B cell (primary cell): Measurements from ENCODE around the gene GTF2I. TPM values are rescaled to one million over a fixed set of nuclear protein-coding genes. Genes with fewer than 3 reads are reported as not detected.

Experiments
- ATAC-seq: fragments of 200-7000 bp; cut with Tn5 transposase; one replicate; pipeline ENCODE4 v1.10.0; 2021; ENCODE audit warnings: low read depth, mild to moderate bottlenecking, moderate number of reproducible peaks, moderate library complexity
- CTCF ChIA-PET: fragments of 350-600 bp; sonication (Branson Sonifier 250); formaldehyde crosslinking; loops from one replicate; lab custom pipeline; 2021; ENCODE audit warnings: antibody characterized with exemption, inconsistent platforms; lab: Charles Lee
- POLR2A ChIA-PET: fragments of 350-600 bp; sonication (Branson Sonifier 250); formaldehyde crosslinking; loops from one replicate; lab custom pipeline; 2021; ENCODE audit warnings: antibody characterized with exemption; lab: Charles Lee
- DNase-seq: peaks from one replicate; pipeline ENCODE4 v3.0.0; 2013
- H2AFZ ChIP-seq: 2 replicates; pipeline ENCODE4 v1.6.1; 2012; ENCODE audit warnings: mild to moderate bottlenecking, low read depth, low read length; ENCODE audit not compliant: insufficient read depth, poor library complexity, severe bottlenecking
- H3K27ac ChIP-seq, 2 donors: 1 replicate in 1 of 2; 2 replicates in 1 of 2; pipeline ENCODE4 v1.5.1; 2012 to 2013; ENCODE audit warnings: low read length in 2 of 2, mild to moderate bottlenecking in 2 of 2, moderate library complexity in 1 of 2
- H3K27me3 ChIP-seq, 4 experiments: fragments of 200-600 bp in 1 of 4; sonication (generic) in 1 of 4; replicated peaks in 1 of 4; 1 replicate in 2 of 4; 2 replicates in 2 of 4; pipeline versions ENCODE4 v1.6.1 to v1.7.0; 2013 to 2016; ENCODE audit warnings: low read length in 3 of 4, mild to moderate bottlenecking in 2 of 4, mixed read lengths in 1 of 4, moderate library complexity in 1 of 4; ENCODE audit not compliant: insufficient read depth in 4 of 4, control insufficient read depth in 3 of 4; ENCODE audit errors: control extremely low read depth in 1 of 4
- H3K36me3 ChIP-seq, 2 experiments: replicated peaks in 1 of 2; 1 replicate in 1 of 2; 2 replicates in 1 of 2; pipeline versions ENCODE4 v1.6.1 to v1.7.1; 2013; ENCODE audit warnings: low read length in 1 of 2; ENCODE audit not compliant: insufficient read depth in 2 of 2, control insufficient read depth in 1 of 2; ENCODE audit errors: control extremely low read depth in 1 of 2, extremely low read depth in 1 of 2
- H3K4me1 ChIP-seq, 2 donors: fragments of 200-600 bp in 1 of 2; sonication (generic) in 1 of 2; 1 replicate in 1 of 2; 2 replicates in 1 of 2; pipeline versions ENCODE4 v1.5.1 to v1.6.1; 2013 to 2017; ENCODE audit warnings: low read length in 2 of 2; ENCODE audit not compliant: control insufficient read depth in 2 of 2, insufficient read depth in 2 of 2
- H3K4me2 ChIP-seq: replicated peaks from 2 replicates; pipeline ENCODE3; 2012; ENCODE audit warnings: mild to moderate bottlenecking, low read depth, low read length; ENCODE audit not compliant: poor library complexity, severe bottlenecking
- H3K4me3 ChIP-seq, 5 experiments: fragments of 200-600 bp in 1 of 5; sonication (generic) in 1 of 5; 1 replicate in 3 of 5; 2 replicates in 2 of 5; pipeline versions ENCODE4 v1.5.1 to v1.7.0; 2011 to 2016; ENCODE audit warnings: low read length in 4 of 5, mild to moderate bottlenecking in 4 of 5, low read depth in 2 of 5, control low read depth in 1 of 5, moderate library complexity in 1 of 5; ENCODE audit not compliant: insufficient read depth in 1 of 5; ENCODE audit errors: control extremely low read depth in 1 of 5, extremely low read depth in 1 of 5
- H3K79me2 ChIP-seq: fragments of 200-600 bp; sonication (generic); one replicate; pipeline ENCODE4 v1.6.0; 2016; ENCODE audit warnings: low read length; ENCODE audit not compliant: control insufficient read depth, insufficient read depth
- H3K9ac ChIP-seq: fragments of 200-600 bp; sonication (generic); 2 replicates; pipeline ENCODE4 v1.6.1; 2017; ENCODE audit warnings: mild to moderate bottlenecking, low read length, moderate library complexity
- H3K9me3 ChIP-seq, 3 donors: one replicate each; pipeline versions ENCODE4 v1.6.1 to v1.7.1; 2013; ENCODE audit warnings: low read length in 2 of 3; ENCODE audit not compliant: control insufficient read depth in 2 of 3, insufficient read depth in 1 of 3; ENCODE audit errors: control extremely low read depth in 1 of 3
- H4K20me1 ChIP-seq: 2 replicates; pipeline ENCODE4 v1.6.0; 2012; ENCODE audit warnings: mild to moderate bottlenecking, low read length; ENCODE audit not compliant: insufficient read depth, control insufficient read depth, poor library complexity, severe bottlenecking
- H3K27ac Mint-ChIP-seq: one replicate; pipeline ENCODE4 v1.8.0; 2021; ENCODE audit warnings: mixed read lengths
- H3K27me3 Mint-ChIP-seq: one replicate; pipeline ENCODE4 v1.8.0; 2021; ENCODE audit warnings: mixed read lengths
- H3K4me1 Mint-ChIP-seq: one replicate; pipeline ENCODE4 v1.8.0; 2021; ENCODE audit warnings: mixed read lengths
- H3K4me3 Mint-ChIP-seq: one replicate; pipeline ENCODE4 v1.8.0; 2021; ENCODE audit warnings: mixed read lengths
- H3K9me3 Mint-ChIP-seq: one replicate; pipeline ENCODE4 v1.8.0; 2022; ENCODE audit warnings: mixed read lengths; ENCODE audit not compliant: insufficient read depth
- EZH2 ChIP-seq: IDR thresholded peaks from 2 replicates; pipeline ENCODE4 v1.6.1; 2012; ENCODE audit warnings: borderline replicate concordance, low read depth, mild to moderate bottlenecking, moderate library complexity, low read length; ENCODE audit not compliant: insufficient read depth, poor library complexity, severe bottlenecking
- WGBS: methylation state at CpG from one replicate; pipeline ENCODE4 v1.1.5; 2013; ENCODE audit warnings: missing lambda C conversion rate; ENCODE audit not compliant: insufficient coverage; 5-methylcytosine and 5-hydroxymethylcytosine counted together
- intact Hi-C: fragments of 100-400 bp; cut with micrococcal nuclease; formaldehyde crosslinking; loops from one replicate; pipeline ENCODE4 v1.10.0; 2022
- polyA plus RNA-seq: library from polyadenylated mRNA; depleted of rRNA; stranded (reverse); fragments of >200 nt; gene quantifications from 2 replicates; pipeline ENCODE4 v1.2.3, GENCODE V29; 2012
- total RNA-seq, 2 donors: library from RNA; stranded (reverse); fragments of 120-200 nt in 1 of 2; gene quantifications; 1 replicate in 1 of 2; 2 replicates in 1 of 2; pipeline versions ENCODE4 v1.2.3 to v1.2.4, GENCODE V29; 2013 to 2022
- TF ChIP-seq, protein P1 (sequence below): fragments of 200-600 bp; IDR thresholded peaks from one replicate; pipeline ENCODE4 v1.8.0; 2022; ENCODE audit warnings: antibody characterized with exemption, mild to moderate bottlenecking

GTF2I gene
- total and polyA plus RNA-seq, 2 donors (not counting 1 experiment from before 2014, with no cell fraction given): 140 to 271 TPM

DNA sequence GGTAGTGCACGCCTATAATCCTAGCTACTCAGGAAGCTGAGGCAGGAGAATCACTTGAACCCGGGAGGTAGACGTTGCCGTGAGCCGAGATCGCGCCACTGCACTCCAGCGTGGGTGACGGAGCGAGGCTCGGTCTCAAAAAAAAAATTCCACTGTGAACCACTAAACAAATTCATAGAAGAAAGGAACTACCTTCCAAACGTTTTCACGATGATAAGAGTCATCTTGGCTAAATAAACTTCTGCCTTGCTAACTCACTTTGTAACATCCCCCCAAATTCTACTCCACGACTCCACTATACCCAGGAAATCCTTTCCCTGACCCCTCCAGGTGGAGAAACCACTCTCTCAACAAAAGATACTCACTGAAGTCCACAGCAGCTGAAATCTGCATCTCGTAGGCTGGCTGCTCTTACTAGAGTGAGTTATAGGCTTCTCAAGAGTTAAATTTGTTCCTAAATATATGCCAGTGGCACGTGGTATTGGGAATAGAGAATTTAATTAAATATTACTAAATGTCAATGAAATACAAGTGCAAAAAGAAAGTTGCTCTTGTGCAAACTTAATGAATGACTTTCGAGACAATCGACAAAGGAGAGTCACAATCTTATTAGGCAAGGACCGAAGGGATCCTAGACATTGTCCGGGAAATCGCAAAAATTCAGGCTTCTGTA lies 1.6 kb upstream of the GTF2I start:
- no peaks in the 10 kb centered on the region for H3K36me3 ChIP-seq
- Mint-ChIP-seq H3K9me3 (no peaks in the 10 kb centered on the region), H3K27me3 (no peaks in the 10 kb centered on the region), H3K4me1 (peaks cover 39% of the 10 kb centered on the region), H3K4me3 (peak overlapping the region; percentile 93), H3K27ac (peak overlapping the region; percentile 86)
- H3K27me3 ChIP-seq: no peaks in the 10 kb centered on the region
- H3K9ac ChIP-seq: peak overlapping the region; percentile 62
- CTCF ChIA-PET: interaction anchor here (1.1 to 1.5 kb wide), 3 partner anchors 16 to 238 kb away, joined by 3 to 5 read pairs (median 4); no protein-coding TSS in a partner anchor
- intact Hi-C loops: no loop called here
- H2AFZ ChIP-seq: peak overlapping the region; percentile 59
- peaks cover 20% of the 10 kb centered on the region for H4K20me1 ChIP-seq
- POLR2A ChIA-PET: interaction anchor here (0.6 to 1.4 kb wide), 2 partner anchors 13 to 14 kb away, joined by 4 read pairs; no protein-coding TSS in a partner anchor
- ATAC-seq (no peak), DNase-seq (peak; percentile 27)
- no peaks in the 10 kb centered on the region for H3K9me3 ChIP-seq
- peak overlapping the region; percentile 65 to 88 (median 71) for H3K4me3 ChIP-seq
- 4% methylated on average over 17 of the region's 21 CpGs for WGBS
- peaks cover 34 to 40% of the 10 kb centered on the region in 2 donors for H3K4me1 ChIP-seq
- peak overlapping the region in 1 of 2 donors; percentile 29 for H3K27ac ChIP-seq
- no peak for TF ChIP-seq EZH2
- TF ChIP-seq, protein P1, sequence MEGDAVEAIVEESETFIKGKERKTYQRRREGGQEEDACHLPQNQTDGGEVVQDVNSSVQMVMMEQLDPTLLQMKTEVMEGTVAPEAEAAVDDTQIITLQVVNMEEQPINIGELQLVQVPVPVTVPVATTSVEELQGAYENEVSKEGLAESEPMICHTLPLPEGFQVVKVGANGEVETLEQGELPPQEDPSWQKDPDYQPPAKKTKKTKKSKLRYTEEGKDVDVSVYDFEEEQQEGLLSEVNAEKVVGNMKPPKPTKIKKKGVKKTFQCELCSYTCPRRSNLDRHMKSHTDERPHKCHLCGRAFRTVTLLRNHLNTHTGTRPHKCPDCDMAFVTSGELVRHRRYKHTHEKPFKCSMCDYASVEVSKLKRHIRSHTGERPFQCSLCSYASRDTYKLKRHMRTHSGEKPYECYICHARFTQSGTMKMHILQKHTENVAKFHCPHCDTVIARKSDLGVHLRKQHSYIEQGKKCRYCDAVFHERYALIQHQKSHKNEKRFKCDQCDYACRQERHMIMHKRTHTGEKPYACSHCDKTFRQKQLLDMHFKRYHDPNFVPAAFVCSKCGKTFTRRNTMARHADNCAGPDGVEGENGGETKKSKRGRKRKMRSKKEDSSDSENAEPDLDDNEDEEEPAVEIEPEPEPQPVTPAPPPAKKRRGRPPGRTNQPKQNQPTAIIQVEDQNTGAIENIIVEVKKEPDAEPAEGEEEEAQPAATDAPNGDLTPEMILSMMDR: no peak
- peak overlapping the region; percentile 88 for H3K4me2 ChIP-seq
- H3K79me2 ChIP-seq: peaks cover 43% of the 10 kb centered on the region

DNA sequence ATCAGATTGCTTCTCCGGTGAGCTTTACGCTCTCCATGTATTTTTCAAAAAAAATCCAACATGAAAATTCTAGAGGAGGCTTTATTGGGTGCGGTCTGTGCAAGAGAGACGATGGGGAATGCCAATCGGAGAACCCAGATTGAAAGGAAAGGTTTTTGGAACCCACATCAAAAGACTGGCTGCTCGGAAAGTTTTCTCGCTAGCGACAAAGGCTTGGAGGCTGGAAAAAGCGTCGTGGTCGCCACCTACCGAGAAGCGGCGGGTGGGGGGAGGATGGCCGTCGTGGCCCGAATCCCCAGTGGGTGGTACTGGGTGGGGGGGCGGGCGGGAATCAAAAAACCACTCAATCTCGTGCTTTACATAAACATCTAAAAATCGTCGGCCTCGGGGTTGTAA lies 1.1 kb upstream of the GTF2I start:
- Histone ChIP-seq H3K27me3 (no peaks in the 10 kb centered on the region), H4K20me1 (peaks cover 25% of the 10 kb centered on the region), H3K27ac (no peak overlapping the region), H3K4me1 (peaks cover 37 to 41% of the 10 kb centered on the region in 2 donors), H3K9ac (peak overlapping the region; percentile 84), H3K79me2 (peaks cover 46% of the 10 kb centered on the region), H3K9me3 (no peaks in the 10 kb centered on the region), H3K4me3 (peak overlapping the region; percentile 71 to 90 (median 88)), H2AFZ (peak overlapping the region; percentile 81), H3K4me2 (peak overlapping the region; percentile 88), H3K36me3 (no peaks in the 10 kb centered on the region)
- intact Hi-C loops: no loop called here
- ChIA-PET CTCF (interaction anchor here (0.6 to 1.5 kb wide), 5 partner anchors 16 to 275 kb away, joined by 3 to 5 read pairs (median 3); no protein-coding TSS in a partner anchor), POLR2A (interaction anchor here (0.6 to 1.4 kb wide), 2 partner anchors 13 to 435 kb away, joined by 3 to 4 read pairs; no protein-coding TSS in a partner anchor)
- TF ChIP-seq EZH2: no peak
- TF ChIP-seq, protein P1: no peak
- Mint-ChIP-seq H3K27me3 (no peaks in the 10 kb centered on the region), H3K4me3 (peak overlapping the region; percentile 93), H3K9me3 (no peaks in the 10 kb centered on the region), H3K4me1 (peaks cover 42% of the 10 kb centered on the region), H3K27ac (peak overlapping the region; percentile 86)
- DNase-seq: peak; percentile 62
- 0% methylated on average over 4 of the region's 23 CpGs for WGBS
- ATAC-seq: no peak
